Endothelial cell (in vitro differentiated cells): Measurements from ENCODE around the gene MARCHF10. TPM values are rescaled to one million over a fixed set of nuclear protein-coding genes. Genes with fewer than 3 reads are reported as not detected.

Experiments
- DNase-seq: peaks from one replicate; pipeline ENCODE4 v3.0.0; 2021; ENCODE audit warnings: low spot score
- H3K27ac Mint-ChIP-seq: one replicate; pipeline ENCODE4 v1.8.0; 2021; ENCODE audit warnings: mixed read lengths, inconsistent platforms; ENCODE audit not compliant: unreplicated experiment
- H3K27me3 Mint-ChIP-seq: one replicate; pipeline ENCODE4 v1.8.0; 2021; ENCODE audit warnings: mild to moderate bottlenecking, moderate library complexity, mixed read lengths, inconsistent platforms; ENCODE audit not compliant: unreplicated experiment
- H3K36me3 Mint-ChIP-seq: one replicate; pipeline ENCODE4 v1.8.0; 2021; ENCODE audit warnings: mild to moderate bottlenecking, low read depth, mixed read lengths, inconsistent platforms; ENCODE audit not compliant: unreplicated experiment
- H3K4me1 Mint-ChIP-seq: one replicate; pipeline ENCODE4 v1.8.0; 2021; ENCODE audit warnings: mild to moderate bottlenecking, mixed read lengths, inconsistent platforms; ENCODE audit not compliant: unreplicated experiment
- H3K4me3 Mint-ChIP-seq: one replicate; pipeline ENCODE4 v1.8.0; 2021; ENCODE audit warnings: mild to moderate bottlenecking, mixed read lengths, inconsistent platforms; ENCODE audit not compliant: unreplicated experiment
- H3K9me3 Mint-ChIP-seq: one replicate; pipeline ENCODE4 v1.8.0; 2021; ENCODE audit warnings: mixed read lengths, inconsistent platforms; ENCODE audit not compliant: unreplicated experiment
- total RNA-seq: library from RNA; stranded (reverse); fragmentation: NEBNext Ultra II Directional; extraction: Animal tissue kit (Norgen Biotek cat#: 25700); gene quantifications from one replicate; pipeline ENCODE4 v1.2.1, GENCODE V29; 2021; ENCODE audit not compliant: unreplicated experiment
- TF ChIP-seq, protein P1 (sequence below): fragments of 200-600 bp; sonication (generic); IDR thresholded peaks from one replicate; pipeline ENCODE4 v1.5.0; 2021; ENCODE audit warnings: antibody characterized with exemption; ENCODE audit not compliant: unreplicated experiment

Gene MARCHF10
- total RNA-seq, 1 donor from 2014 or later: not detected

DNA sequence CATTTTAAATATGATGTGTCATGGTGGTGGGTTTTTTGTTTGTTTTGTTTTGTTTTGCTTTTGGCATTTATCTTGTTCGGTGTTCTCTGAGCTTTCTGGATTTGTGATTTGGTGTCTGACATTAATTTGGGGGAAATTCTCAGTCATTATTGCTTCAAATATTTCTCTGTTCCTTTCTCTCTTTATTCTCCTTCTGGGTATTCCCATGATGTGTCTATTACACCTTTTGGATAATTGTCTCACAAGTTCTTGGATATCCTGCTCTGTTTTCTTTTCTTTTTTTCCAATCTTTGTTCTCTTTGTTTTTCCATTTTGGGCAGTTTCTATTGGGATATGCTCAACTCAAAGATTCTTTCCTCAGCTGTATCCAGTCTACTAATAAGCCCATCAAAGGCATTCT, 88.5 kb downstream of the MARCHF10 start:
- Mint-ChIP-seq H3K9me3 (no peaks in the 10 kb centered on the region), H3K27me3 (no peaks in the 10 kb centered on the region), H3K4me3 (no peak overlapping the region), H3K4me1 (peaks cover 14% of the 10 kb centered on the region), H3K27ac (no peak overlapping the region), H3K36me3 (no peaks in the 10 kb centered on the region)
- TF ChIP-seq, protein P1, sequence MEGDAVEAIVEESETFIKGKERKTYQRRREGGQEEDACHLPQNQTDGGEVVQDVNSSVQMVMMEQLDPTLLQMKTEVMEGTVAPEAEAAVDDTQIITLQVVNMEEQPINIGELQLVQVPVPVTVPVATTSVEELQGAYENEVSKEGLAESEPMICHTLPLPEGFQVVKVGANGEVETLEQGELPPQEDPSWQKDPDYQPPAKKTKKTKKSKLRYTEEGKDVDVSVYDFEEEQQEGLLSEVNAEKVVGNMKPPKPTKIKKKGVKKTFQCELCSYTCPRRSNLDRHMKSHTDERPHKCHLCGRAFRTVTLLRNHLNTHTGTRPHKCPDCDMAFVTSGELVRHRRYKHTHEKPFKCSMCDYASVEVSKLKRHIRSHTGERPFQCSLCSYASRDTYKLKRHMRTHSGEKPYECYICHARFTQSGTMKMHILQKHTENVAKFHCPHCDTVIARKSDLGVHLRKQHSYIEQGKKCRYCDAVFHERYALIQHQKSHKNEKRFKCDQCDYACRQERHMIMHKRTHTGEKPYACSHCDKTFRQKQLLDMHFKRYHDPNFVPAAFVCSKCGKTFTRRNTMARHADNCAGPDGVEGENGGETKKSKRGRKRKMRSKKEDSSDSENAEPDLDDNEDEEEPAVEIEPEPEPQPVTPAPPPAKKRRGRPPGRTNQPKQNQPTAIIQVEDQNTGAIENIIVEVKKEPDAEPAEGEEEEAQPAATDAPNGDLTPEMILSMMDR: no peak
- DNase-seq: no peak

DNA sequence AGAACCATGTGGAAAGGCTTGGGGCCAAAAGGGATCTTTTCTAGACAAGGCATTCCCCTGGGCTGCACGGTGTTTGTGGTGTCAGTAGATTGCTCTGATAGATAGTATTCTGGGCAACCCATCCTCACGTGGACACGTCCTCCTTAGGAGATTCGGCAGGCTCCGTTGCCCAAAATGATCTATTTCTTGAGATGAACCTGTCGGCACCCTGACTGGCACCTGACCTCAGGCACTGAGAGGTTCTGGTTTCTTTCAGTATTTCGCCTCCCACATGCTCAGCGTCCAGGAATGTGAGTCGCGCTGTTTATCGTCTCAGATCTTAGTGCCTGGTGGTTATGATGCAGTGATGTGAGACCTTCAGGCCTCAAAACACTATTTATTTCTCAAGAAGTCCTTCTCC, 89.7 kb downstream of the MARCHF10 start:
- Mint-ChIP-seq H3K4me3 (no peak overlapping the region), H3K36me3 (no peaks in the 10 kb centered on the region), H3K4me1 (peaks cover 8% of the 10 kb centered on the region), H3K9me3 (no peaks in the 10 kb centered on the region), H3K27ac (no peak overlapping the region), H3K27me3 (peaks cover 3% of the 10 kb centered on the region)
- TF ChIP-seq, protein P1: no peak
- no peak for DNase-seq

DNA sequence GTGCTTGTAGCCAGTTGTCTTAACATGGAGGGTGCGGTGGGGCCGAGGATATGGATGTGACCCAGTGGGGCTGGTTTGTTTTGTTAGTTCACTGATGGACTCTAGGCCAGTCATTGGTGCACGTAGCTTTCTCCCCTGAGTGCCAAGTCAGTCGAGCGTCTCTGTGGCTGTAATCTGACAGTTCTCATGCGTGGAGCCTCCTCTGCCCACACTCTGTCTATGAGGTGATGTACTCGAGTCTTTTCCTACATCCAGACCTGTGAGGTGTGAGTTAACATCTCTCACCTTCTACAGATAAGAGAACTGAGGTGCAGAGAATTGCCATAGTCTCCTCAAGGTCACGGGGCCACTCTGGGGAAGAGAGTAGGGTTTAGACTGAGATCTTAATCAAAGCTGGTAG, 90.2 kb downstream of the MARCHF10 start:
- no peaks in the 10 kb centered on the region for H3K9me3 Mint-ChIP-seq
- H3K27me3 Mint-ChIP-seq: peaks cover 5% of the 10 kb centered on the region
- no peak overlapping the region for H3K4me3 Mint-ChIP-seq
- H3K27ac Mint-ChIP-seq: no peak overlapping the region
- no peaks in the 10 kb centered on the region for H3K36me3 Mint-ChIP-seq
- no peak for DNase-seq
- H3K4me1 Mint-ChIP-seq: peaks cover 5% of the 10 kb centered on the region
- TF ChIP-seq, protein P1: no peak

DNA sequence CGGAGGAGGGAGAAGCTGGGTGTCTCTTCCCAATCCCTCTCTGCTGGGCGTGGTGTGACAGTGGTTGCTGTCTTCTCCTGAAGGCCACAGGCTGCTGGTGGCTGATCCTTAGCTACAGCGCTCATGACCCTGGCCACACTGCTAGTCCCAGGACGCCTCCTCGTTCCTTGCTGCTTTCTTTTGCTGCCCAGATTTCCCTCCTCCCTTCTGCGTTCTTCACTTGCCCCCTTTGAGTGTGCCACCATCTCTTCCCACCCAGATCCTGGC, 90.6 kb downstream of the MARCHF10 start:
- H3K27me3 Mint-ChIP-seq: peaks cover 5% of the 10 kb centered on the region
- no peak for DNase-seq
- no peaks in the 10 kb centered on the region for H3K9me3 Mint-ChIP-seq

DNA sequence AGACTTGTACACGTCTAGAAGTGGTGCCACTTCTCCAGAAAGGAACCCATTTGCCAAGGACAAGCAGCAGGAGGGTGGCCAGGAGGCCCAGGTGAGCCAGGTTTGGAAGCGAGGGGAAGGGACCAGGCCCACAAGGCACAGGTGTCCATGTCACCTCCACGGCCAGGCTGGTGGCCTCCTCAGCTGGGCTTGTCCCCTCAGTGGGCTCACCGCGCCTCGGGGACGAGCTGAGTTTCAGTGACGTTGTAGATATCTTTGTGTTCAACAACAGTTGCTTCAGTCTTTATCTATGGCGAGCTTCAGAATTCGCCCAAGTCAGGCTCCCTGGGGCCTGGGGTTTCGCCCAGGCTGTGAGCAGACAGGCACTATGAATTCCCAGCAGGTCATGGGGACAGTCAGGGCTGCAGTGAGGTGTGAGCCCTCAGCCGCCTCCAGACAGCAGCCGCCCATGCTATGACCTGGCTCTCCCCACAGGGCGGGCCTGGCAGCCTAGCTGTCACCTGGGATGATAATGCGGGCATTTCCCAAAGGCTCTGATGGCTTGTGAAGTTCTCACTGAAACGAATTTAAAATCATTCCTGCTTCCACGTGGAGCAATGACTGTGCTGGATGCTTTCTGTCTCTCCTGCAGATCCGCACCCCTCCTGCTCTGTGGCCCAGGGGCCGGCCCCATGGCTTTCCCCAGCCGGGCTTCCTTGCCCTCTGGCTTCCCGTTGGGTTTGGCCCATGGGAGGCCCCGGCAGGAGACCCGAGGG, 91.1 kb downstream of the MARCHF10 start:
- H3K4me1 Mint-ChIP-seq: peaks cover 5% of the 10 kb centered on the region
- no peak for DNase-seq
- H3K36me3 Mint-ChIP-seq: no peaks in the 10 kb centered on the region
- no peak overlapping the region for H3K27ac Mint-ChIP-seq
- H3K27me3 Mint-ChIP-seq: peaks cover 5% of the 10 kb centered on the region
- no peaks in the 10 kb centered on the region for H3K9me3 Mint-ChIP-seq
- H3K4me3 Mint-ChIP-seq: no peak overlapping the region
- TF ChIP-seq, protein P1: no peak

More for the DNA sequence above, 90.6 kb downstream of the MARCHF10 start:
- peaks cover 5% of the 10 kb centered on the region for H3K4me1 Mint-ChIP-seq
- H3K27ac Mint-ChIP-seq: no peak overlapping the region
- TF ChIP-seq, protein P1: no peak
- no peak overlapping the region for H3K4me3 Mint-ChIP-seq
- H3K36me3 Mint-ChIP-seq: no peaks in the 10 kb centered on the region
